NK-92 treated with Interleukin-12 subunit alpha and Interleukin-12 subunit beta, amount 100 ng/mL, for 24 hours (cell line): ENCODE results near the gene PRDM2.

Experiments
- DNase-seq: peaks from one replicate; lab custom pipeline; 2025; lab: John Stamatoyannopoulos, UW

Gene PRDM2

DNA sequence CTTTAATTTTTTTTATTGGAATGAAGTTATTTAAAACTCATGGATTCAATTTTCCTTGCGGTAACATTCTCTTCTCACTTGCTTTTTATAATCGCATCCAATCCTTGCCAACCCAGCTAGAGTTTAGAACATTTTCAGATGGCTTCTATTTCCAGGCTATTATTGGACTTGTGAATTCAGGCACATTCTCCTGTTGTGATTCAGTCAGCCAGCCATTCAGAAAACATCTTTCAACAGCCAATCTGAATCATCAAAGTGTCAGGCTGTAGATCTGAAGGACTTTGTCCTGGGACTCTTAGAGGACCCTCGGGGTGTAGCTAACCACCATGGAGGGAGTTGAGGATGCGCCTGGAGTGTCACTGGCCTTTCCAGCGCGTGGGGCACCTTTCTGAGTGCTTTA lies 92.4 kb downstream of the PRDM2 start:
- no peak for DNase-seq

DNA sequence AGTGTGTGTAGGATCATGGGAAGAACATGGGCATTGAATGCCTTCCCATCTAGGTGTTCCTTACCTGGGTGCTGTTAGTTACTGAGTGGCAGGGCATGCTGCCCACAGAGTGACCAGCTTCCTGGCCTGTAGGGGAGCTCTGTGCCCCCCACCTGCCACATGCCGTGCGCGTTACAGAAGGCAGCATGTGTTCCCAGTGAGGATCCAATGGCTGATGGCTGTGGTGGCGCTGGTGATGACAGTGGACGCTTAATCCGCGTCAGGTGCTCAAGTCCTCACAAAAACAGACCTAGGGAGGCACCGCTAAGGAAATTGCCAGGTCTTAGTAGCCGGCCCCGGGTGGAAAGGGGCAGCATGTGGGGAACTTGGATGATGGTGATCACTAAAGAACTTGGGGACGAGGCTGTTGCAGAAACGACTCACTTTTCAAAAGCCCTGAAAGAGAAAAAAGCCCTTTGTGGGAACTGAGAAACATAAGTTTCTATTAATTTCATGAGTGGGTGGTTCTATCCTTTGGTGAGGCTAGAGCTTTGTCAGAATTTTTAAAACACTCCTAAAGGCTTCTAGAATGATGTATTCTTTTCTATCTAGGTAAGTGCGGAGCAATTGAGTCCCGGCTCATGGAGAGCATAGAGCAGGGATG lies 93.2 kb downstream of the PRDM2 start:
- no peak for DNase-seq

DNA sequence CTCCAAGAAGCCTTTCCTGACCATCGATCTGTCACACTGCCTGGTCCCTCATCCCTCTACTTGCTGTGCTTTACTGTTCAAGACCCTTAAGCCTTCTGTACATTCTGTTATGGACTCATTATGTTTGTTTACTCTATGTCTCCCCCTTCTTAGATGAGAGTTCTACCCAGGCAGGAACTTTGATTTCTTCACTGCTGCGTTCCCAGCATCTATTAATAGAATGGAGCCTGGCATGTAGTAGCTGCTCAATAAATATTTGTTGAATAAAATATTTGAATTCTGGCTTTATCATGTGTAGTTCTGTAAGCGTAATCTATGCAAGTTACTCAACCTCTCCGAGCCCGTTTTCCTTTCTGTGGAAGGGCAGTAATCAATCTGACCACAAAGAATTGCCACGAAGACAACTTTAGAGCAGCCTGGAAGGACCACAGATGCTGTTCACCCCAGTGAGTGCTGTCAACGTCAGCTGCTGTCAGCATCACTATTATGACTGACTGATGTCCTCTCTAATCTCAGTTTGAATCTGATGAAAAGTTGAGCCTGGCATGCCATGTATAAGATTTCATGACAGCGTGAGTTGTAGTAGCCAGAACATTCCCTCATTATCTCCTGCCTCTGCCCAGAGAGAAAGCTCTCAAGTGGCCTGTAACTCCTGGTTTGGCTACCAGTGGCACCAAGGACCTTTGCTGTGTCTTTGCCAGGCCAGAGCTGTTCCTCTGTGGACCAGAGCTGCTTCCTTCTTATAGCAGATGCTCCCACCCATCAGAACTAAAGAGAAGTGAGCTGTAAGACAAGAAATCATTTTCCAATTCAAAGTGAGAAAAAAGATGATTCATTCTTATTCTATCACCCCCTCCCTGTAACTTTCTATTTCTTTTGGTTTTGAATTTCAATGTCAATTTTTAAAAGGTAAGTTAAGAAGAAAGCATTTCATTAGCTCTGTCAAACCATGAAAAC lies 94.5 kb downstream of the PRDM2 start:
- DNase-seq: no peak

DNA sequence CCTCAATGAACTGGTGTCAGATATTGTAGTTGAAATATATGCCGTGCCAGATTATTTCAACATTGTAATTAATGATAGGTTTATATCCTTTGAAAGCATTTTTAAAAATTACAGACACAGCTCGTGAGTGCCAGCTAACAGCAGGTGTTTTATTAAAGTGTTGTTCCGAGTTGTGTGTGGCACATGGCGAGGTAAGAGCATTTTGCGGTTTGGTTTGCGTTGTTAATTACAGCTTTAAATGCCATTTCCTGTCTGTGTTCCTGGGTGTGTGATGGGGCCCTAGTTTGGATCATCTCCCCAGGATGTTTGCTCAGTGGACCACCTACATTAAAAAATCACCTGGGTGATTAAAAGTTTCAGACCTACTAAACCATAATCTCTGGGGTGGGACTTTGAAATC lies 97.4 kb downstream of the PRDM2 start:
- DNase-seq: no peak

DNA sequence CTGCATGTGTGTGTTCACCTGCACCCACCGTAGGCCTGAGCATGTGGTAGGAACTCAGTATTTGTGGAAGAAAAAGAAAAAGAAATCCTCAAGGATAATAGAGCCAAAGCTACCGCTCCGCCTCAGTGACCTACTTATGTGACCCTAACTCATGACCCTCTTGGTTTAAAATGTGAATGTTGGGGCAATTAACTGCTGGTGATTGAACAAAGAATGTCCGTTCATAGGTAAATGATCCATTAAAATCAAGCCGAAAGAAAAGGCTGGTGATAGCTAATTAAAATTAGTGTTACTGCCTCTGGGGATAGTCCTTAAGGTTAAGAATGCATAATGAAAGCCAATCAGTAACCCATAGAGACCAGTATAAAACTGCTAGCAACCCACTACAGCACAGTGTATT lies 98.1 kb downstream of the PRDM2 start:
- no peak for DNase-seq

DNA sequence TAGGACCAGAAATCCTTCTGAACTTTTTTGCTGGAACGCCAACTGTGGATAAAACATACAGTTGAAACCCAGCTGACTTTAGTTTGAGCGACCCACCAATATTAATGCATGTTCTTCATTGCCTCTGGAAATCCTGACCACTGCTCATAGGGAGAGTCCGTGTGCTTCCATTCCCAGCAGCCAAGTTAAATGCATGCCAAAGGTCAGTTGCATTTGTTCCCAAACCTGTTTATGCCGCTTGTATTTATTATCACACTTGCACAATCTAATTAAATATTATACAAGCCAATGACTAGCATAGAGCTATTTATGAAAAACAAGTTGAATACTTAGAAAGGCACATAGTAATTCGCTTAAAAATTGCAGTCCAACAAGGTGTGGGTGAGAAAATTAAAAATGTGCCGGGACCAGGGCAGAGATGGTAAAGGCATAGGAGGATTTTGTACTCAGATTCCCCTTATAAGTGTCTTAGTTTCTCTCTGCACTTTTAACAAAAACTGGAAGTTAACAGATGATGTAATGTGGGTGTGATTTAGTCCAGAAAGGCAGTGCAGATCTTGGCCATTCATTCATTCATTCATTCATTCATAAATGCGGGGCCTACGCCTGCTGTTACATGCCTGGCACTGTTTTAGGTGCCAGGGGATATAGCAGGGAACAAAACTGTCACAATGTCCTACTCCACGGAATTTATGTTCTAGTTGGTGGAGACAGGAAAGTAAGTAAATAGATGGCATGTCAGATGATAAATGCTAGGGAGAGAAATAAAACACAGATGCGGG lies 99.7 kb downstream of the PRDM2 start:
- DNase-seq: no peak

DNA sequence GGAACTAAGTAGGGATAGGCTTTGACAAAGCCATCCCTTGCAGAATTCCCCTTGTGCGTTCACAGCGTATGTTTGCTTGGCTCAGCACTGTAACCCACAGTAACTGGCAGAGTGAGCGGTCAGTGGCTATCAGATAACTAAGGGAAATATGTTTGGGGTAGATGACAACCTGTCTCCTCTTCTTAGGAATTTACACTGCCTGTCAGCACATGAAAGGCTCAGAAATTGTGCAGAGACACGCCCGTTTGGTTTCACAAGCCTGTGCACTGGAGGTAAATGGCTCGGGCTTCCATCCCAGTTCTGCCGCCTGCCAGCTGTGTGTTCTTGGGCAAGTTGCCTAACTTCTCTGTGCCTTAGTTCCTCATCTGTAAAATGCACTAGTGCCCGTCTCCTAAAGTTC lies 101.2 kb downstream of the PRDM2 start:
- no peak for DNase-seq

DNA sequence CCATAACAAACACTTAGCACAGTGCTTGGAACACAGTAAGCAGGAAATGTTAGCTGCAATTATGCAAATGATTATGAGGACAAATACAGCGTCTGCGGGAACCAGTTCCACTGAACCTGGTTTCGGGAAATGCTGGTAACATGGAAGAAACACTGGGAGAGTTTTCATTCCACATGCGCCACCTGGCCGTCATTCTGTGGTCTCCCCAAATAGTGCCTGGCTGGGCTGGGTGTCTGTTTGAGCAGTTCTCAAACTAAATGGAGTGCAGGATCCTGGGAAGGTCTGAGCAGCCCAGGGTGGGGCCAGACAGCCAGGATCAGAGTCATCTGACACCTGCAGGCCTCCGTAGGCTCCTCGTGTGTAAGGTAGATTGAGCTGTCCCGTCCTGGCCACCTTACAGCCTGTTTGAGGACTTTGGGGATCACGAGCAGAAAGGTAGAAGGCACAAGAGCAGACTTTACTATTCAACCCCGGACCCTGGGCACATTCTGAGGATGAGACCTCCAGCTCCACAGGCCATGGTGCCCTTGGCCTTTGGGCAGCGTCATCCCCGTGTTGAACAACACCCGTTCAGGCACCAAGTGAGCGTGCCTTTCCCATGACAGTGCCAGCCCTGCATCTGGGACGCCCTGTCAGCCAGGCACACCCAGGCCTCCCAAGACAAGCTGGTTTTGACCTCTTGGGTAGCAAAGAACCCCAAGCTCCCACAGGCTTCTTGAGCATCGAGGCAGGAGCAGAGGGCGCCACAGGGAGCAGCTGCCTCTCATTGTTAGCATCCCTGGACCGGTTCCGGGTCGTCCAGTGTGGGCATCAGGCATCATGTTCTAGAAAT lies 101.9 kb downstream of the PRDM2 start:
- DNase-seq: no peak

DNA sequence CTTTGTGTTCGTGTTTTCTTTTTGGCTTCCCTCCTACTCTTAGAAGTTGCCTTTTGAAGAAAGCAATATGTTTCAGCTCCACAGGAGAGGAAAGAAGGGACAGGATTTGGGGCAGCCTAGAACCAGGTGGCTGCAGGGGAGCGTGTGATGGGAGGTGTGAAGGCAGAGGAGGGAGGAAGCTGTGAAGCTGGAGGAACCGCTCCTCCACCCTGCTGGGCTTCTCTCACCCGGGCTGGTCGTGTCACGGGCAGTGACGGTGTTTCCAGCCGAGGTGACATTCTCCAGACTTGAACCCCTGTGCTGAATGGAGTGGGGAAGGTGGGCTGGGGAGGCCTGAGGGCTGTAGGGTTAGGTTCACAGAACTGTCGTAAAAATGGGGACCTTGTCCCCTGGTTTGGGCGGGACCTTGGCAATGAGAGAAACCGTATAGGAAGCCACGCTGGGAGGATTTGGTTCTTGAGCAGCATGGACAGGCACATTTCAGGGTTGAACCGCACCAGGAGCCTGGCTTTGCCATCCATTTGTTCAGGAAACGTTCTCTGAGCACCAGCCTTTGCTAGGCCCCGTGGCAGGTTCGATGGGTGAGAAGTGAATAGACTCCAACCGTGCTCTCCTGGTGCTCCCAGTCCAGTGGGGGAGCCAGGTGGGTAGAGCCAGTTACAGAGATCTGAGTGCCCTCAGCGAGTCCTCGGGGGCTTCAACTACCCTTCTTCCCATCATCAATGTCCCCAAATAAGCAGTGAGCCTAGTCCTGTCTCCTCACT lies 103.0 kb downstream of the PRDM2 start:
- DNase-seq: no peak

DNA sequence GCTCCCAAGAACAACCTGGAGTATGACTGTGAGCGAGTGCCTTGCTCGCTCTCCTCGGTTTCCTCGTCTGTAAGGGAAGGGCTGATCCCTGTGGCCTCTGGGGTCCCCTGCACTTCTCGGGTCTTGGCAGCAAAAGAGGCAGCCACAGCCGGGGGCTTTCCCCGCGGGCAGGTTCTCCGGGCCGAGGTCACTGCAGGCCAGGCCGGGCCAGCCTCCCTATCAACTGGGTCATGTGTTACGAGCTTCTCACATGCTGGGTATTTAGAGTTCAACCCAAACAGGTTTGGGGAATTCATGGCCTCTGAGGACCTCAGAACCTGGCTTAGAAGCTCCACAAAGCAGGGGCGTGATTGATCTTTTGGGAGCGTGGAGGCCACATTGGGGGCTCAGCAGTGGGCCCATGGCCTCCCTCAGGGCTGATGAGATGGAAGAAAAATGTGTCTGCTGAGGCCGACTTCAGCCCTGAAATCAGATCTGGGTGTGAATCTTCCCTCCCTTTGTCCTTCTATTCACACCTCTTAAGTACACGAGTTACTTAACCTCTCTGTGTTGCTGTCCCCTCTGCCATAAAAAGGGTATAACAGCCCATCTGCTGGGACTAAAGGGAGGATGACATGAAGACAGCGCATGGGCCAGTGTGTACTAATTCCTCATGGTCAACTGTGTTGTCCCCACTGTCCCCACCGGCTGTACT lies 103.7 kb downstream of the PRDM2 start:
- DNase-seq: no peak

DNA sequence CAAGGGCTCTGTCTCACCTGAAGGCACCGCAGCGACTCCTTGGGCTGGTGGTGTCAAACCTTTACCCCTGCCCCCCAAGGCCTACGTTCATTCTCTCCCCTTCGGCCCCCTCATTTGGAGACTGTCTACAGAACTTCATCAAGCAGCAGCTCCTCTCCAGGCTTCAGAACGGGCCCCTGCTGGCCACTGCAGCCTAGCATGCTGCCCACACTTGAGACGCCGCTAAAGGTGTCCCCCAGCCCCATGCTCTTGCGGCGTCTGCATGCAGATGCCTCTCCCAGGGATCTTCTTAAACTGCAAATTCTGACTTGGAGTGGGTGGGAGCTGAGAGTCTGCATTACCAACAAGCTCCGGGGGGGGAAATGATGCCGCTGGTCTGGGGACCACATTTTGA lies 104.2 kb downstream of the PRDM2 start:
- DNase-seq: no peak

DNA sequence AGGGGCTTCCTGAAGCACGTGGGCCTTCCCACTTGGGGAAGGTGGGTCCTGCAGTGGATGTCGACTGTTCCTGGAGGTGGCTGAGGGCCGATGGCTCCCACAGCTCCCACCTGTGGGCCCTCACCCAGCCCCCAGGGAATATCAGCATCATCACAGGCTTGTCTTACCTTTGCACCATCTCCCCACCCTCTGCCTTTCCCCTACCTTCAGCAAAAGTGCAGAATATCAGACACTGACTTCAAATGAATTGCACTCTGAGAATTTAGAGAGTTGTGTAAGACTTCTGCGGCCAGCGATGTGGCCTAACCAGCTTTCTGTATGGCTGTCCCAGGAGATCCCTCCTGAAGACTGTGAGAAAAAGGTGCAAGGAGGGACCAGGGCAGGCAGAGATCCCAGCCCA lies 105.4 kb downstream of the PRDM2 start:
- no peak for DNase-seq

DNA sequence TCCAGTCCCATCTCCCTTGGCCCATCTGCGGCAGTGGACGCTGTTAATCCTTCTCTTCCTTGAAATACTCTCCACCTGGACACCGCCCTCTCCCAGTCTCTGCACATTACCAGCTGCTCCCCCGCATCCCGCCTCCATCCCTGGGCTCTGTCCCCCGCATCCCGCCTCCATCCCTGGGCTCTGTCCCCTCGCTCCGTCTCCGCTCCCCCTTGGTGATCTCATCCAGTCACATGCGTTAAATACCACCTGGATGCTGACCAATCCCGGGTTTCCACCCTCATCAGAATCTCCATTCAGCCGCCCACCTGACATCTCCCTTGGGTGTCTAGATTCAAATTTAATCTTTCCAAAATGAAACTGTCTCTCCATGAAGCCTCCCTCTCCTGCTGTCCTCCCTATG lies 106.1 kb downstream of the PRDM2 start:
- no peak for DNase-seq

DNA sequence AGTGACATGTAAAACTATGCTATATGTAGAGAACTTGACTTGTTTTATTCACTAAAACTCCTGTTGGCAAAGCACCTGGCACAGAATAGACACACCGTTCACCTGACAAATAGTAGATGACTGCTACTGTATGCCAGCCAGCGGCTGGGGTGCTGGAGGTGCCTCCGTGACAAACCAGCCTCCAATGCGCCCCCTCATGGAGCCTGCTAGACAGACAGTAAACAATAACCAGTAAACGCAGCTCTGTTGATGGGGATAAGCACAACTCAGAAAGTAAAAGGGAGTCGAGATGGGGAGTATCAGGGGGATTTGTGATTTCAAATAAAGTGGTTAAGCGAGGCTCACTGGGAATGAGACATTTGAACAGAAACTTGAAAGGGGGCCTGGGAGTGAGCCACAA lies 107.2 kb downstream of the PRDM2 start:
- DNase-seq: no peak

DNA sequence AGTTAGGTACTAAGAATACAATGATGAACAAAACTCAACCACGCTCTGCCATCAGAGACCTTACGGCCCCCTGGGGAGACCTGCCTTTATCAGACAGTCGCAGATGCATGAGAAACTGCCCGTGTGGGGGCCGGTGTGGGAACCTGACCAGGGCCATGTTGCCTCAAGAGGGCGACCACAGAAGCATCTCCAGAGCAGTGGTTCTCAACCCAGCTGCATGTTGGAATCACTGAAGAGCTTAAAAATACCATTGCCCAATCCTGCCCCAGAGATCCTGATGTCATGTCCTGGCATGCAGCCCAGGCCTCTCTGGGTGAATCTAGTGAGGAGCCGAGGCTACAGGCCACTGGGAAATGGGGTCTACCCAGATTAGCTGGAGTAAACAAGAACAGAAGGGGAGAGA lies 108.7 kb downstream of the PRDM2 start:
- no peak for DNase-seq

DNA sequence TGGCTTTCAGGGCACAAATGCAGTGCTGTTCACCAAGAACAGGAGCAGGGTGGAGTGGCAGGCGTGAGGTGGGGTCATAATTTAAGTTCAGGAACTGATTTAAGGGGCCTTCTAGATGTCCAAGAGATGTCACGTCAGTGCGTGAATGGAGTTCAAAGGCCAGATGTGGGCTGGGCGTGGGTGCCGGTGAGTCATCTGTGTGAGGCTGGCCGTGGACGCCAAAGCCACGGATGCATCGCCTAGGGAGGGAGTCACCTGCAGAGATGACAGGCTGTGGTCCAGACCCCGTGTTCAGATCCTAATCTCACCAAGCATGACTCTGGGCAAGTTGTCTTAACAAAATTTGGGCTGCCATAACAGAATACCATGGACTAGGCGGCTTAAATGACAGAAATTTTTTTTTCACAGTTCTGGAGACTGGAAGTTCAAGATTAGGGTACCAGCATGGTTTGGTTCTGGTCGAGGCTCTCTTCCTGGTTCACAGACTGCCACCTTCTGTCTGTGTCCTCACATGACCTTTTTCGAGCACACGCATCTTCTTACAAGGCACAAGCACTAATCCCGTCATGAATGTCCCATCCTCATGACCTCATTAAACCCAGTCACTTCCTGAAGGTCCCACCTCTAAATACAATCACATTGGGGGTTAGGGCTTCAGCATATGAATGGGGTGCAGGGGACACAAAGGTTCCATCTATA lies 109.6 kb downstream of the PRDM2 start:
- peak; percentile 27 for DNase-seq

DNA sequence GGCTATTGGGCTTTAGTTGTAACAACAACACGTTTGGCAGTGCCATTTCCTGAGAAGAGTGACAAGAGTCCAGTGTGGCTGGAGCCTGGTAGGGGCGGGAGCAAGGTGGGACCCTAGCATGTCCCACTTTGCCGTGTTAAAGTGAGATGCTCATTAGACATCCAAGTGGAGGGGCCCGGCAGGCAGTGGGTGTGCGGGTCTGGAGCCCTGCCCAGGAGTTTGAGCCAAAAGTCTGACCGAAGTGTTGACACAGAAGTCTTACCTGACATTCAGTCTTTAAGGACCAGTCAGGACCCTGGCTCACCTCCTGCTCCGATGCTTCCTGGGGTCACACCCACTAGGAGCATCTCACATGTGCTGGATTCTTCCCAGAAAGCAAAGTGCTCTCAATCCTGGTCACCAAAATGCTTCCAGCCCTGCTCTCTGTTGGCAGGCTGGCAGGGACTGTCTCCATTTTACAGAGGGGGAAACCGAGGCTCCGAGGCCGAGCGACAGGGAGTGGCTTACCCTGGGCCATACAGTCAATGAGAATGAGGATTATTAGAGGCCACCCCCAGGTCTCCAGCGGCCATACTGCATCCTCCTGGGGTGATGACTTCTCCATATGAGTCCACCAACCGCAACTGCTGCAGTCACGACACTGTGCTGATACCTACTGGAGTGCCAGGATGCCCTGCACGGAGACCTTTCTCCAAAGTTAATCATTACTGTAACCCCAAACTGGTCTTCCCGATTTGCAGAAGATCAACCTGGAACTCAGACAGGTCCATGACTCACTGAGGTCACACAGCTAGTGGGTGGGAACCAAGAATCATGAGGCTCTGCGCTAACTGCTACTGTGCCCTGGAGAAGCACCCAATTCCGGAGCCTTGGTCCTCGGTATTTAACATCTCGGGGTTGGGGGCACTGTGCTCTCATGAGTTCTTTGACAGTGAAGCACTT lies 112.7 kb downstream of the PRDM2 start:
- DNase-seq: no peak

DNA sequence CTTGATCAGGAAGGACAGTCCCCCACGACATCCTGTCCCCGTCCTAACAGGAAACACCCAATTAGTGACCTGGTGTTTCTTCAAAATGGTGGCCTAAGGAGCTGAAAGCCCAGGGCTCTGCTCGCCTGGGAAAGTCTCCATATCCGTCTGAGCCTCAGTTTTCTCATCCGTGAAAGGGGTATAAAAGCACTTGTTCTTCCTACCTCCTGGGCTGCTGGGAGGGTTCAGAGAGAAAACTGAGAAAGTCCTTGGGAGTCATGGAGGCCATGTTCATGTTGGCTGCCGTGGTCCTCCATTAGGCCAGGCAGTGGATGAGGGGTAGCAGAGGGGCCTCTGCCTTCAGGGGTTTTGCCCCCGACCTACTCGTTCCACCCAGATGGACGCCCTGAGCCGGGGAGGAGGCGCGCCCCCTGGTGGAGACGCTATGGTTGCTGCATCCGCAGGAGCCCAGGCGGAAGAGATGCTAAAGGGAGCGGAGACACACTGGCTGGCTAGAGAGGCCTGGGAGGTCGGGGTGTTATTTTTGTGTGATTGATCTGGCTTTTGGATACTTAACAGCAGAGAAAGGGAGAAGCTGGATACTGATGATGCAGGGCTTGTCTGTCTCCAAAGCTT lies 113.5 kb downstream of the PRDM2 start:
- no peak for DNase-seq
